NCI-H748 (cell line): Measurements from ENCODE around the gene TSC2.

Experiments used
- DNase-seq: peaks from one replicate; lab custom pipeline; 2025; ENCODE audit not compliant: unreplicated experiment; lab: John Stamatoyannopoulos, UW

The TSC2 gene

GRCh38 chr16:2047330-2048115 lies at the start of gene TSC2, which contains the start of gene NTHL1:
TSS of gene TSC2 (plus strand) at chr16:2047985. CDS start at chr16:2048616, 631 bp downstream.
TSS of gene NTHL1 (minus strand) at chr16:2047834. CDS start at chr16:2047823, 11 bp downstream.
- DNase-seq: peak; percentile 92

DNA sequence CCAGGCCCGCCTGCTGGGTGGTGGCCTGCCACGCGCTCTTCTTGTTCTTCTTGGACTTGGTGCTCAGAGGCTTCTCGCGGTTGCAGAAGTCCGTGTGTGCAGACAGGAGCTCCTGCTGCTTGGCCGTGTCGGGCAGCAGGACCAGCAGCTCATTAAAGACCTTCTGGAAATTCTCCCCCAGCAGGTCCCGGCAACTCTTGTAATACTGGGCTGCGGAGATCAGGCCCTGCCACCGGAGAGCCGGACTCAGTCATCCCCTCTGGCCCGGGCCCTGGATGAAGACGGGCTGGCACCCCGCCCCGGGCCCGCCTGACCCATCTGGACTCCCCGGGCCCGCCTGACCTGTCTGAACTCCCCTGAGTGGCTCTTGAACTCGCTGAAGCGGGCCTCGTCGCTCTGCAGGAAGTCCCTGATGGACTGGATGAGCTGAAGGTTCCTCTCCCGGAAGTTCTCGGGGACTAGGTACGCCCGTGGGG lies 49.4 kb upstream of the TSC2 start:
- no peak for DNase-seq

DNA sequence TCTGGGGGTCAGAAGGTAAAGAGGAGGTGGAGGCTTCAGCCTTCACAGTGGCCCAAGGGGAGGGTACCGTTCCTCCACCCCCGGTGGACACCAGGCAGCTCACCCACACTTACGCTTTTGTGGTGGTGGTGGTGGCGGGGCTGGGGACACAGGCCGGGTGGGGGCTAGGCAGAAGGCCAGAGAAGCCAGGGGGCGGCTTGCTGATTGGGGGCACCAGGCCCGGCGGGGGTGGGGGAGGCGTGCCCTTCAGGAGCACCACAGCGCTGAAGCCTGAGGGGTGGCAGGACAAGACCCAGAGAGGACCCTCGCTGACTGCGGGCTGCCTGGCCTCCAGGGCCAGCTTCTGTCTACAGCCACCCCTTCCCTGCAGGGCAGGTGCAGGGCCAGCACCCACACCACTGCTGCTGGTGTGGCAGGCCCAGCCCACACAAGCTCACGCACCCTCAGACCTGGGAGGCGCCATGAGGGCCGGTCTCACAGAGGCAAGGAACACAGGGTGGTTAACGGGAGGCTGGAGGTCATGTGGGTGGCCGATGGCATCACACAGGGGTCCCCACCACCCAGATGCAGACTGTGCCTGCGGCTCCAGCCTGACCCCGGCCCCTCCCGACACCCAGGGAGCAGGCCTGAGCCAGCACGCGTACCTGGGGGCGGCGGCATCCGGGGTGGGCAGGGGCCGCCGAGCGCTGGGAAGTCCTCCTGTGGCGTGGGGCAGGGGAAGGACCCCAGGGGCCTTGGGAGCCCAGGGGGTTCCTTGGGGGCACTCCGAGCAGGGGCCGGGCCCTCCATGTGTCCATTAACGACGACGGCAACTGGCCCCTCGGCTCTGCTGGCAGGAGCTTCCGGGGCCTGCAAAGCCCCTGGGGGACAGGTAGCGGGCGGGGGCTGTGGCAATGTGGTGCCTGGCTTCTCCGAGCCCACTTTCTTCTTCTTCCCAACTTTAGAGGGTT lies 48.7 kb upstream of the TSC2 start:
- no peak for DNase-seq

- no peak for DNase-seq
Measured at GRCh38 chr16:1999866-2000514, 47.8 kb upstream of the TSC2 start.

GRCh38 chr16:2001035-2001434 lies 46.8 kb upstream of the TSC2 start:
- DNase-seq: no peak

DNA sequence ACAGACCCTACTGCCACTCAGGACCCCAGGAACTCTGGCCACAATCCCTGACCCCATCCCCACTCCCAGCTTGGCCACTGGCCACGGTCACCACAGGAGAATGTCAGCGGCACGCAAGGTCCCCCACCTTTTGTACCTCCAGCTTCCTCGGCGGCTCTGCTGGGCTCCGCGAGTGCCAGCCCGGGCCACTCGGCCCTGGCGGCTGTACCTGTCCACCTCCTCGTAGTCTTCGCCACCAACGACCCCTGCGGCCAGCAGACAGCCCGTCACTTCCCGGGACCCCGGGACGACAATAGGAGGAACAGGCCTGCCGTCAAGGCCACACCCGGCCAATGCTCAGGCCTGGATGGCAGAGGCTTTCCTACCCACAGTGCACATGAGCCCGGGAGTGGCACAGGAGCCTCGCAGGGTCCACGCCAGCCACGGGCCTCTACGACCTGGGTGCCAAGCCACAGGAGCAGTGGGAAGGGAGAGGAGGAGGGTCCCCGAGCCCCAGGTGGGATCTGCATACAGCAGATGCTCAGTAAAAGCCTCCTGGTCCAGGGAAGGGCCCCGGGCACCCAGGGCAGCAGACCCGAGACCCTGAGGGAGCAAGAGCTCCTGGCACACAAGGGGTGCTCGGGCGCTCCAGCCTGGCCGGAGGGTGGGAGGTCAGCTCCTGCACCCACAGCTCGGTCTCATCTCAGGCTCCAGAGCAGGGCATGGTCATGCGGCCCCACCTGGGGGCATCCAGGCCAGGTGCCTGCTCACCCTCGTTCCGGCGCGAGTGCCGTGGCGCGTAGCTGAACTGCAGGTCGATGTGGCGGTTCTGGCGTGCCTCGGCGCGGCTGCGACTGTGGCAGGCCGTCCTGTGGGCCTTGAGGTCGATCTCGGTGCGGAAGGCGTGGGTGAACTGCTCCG lies 46.1 kb upstream of the TSC2 start:
- DNase-seq: no peak

DNA sequence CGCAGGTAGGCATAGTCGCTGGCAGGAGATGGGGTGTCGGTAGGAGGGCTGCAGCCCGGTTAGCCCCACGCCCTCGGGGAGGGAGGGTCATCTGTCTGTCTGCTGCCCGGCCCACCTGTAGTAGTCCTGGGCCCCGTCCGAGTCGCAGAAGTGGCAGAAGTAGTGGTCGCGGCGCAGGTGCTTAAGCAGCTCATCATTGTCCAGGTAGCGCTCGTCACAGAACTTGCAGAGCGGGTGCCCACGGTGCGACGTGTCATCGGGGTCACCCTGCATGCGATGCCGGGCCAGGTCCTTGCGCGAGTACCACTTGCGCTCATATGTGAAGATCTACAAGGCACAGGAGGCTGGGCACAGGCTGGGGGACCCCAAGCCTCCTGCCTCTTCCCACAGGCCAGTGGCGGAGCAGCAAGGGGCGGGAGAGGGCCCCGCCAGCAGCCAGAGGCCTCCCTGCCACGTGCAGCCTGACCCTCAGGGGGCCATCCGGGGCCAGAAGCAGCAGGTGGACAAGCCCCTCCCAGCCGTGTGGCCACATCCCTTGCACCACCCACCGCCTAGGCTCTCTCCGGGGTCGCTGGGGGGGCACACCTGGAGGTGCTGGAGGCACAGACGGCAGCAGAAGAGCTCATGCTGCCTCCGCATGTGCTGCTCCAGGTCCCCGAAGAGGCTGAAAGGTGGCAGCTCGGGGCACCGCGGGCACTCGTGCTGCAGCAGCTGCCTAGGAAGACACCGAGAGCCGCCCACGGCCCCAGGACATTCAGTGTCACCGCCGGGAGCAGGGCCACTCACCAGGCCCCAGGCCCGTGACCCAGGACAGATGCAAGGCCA lies 45.2 kb upstream of the TSC2 start:
- DNase-seq: no peak

- DNase-seq: no peak
Measured at GRCh38 chr16:2003231-2003826, 44.5 kb upstream of the TSC2 start.

- peak; percentile 91 for DNase-seq
Measured at GRCh38 chr16:2003827-2004641, 43.8 kb upstream of the TSC2 start.

- no peak for DNase-seq
Measured at GRCh38 chr16:2004795-2005517, 42.8 kb upstream of the TSC2 start.

DNA sequence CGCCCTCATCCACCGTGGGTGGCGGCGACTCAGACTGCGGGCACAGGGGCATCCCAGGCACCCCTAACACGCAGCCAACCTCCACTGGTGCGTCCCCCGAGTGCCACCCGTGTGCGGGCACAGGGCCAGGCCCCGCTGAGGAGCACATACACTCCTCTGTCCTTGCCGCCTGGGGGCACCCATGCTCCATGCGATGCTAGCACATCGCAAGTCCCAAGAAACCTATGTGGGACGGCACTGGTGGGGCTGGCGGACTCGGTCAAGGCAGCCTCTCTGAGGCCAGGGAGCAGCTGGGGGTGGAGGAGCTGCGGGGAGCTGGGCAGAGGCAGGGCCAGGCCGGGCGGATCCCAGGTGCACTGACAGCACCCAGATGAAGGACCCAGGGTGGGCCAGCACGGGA lies 42.1 kb upstream of the TSC2 start:
- DNase-seq: no peak

- no peak for DNase-seq
Measured at GRCh38 chr16:2006317-2006716, 41.5 kb upstream of the TSC2 start.

- DNase-seq: no peak
Measured at GRCh38 chr16:2007081-2007836, 40.5 kb upstream of the TSC2 start.

DNA sequence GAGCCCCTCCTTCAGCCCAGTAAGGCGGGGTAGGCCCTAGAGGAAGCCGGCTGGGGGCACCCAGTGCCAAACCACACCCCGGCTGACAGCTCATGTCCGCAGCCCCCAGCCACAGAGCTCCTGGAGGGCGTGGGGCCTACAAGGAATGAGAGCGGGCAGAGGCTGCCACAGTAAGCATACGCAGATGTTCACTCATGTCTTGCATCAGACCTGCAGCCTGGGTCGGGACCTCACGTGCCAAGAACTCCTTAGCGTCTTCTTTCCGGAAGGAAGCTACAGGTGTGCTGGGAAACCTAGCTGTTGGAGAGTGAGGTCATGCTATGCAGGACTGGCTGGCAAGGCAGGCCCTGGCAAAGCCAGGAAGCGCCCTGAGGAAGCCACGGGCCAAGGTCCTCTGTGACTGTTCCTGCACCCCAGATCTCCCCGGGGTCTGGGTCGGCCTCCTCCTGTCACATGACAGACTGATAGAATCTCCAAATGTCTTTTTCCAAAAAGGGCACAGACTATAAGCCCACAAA lies 39.7 kb upstream of the TSC2 start:
- DNase-seq: no peak

DNA sequence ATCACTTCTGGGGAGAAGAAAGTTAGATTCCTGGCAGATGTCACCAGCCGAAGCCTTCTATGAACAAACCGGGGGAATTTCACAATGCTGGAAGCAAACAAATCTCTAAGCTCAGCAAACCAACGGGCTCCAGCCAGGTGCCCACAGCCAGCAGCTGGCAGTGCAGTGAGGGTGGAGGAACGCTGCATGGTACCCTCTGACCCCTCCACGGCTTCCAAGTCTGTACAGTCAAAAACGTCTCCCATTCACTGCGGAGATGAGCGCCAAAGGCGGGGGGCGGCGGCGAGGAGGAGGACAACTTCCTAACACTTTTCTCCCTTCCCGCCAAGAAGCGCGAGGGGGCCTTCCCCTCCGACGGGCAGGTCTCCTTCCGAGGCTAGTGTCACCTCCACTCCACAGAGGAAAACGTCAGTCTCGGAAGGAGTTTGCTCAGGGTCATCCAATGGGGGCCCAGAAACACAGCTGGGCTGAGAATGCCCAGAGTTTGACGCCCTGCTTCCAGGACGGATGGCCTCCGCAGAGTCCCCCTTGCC lies 39.1 kb upstream of the TSC2 start:
- DNase-seq: peak; percentile 16

DNA sequence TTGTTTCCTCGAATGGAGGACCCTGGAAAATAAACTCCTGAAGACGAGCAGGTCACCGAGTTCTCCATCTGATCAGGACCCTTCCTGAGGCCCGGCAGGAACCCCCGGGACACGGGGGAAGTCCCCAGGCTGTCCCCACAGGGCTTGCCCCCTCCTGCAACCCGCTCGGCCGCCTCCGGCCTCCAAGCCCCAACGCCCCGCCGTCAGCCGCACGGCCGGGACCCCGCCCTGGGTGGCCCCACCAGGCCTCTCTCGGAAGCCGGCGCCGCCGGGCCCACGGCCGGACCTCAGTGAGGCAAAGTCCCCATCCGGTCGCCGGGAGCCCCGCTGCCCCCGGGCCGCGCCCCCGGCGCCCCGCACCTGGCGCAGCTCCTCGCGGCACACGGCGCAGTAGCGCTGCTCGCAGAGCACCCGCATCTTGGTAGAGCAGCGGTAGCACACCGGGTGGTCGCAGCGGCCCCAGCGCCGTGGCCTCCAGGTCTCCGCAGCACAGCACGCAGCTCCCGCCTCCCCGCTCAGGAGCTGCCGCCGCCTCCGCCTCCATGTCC lies 38.5 kb upstream of the TSC2 start:
- DNase-seq: peak; percentile 46
